GM18868 (cell line): ENCODE results near the gene RNF40.
"Not testable (repeated sequence)": the region's sequence is repeated elsewhere in the genome, so short reads cannot be mapped to it uniquely, and the experiment has no call there.

Experiments used
- ATAC-seq: cut with Tn5 transposase; IDR thresholded peaks from one replicate; pipeline ENCODE4 v1.9.1; 2021; ENCODE audit warnings: mild to moderate bottlenecking, moderate library complexity; ENCODE audit not compliant: unreplicated experiment

Gene RNF40

GRCh38 chr16:30813821-30814189, 51.7 kb downstream of the RNF40 start:
- no peak for ATAC-seq

DNA sequence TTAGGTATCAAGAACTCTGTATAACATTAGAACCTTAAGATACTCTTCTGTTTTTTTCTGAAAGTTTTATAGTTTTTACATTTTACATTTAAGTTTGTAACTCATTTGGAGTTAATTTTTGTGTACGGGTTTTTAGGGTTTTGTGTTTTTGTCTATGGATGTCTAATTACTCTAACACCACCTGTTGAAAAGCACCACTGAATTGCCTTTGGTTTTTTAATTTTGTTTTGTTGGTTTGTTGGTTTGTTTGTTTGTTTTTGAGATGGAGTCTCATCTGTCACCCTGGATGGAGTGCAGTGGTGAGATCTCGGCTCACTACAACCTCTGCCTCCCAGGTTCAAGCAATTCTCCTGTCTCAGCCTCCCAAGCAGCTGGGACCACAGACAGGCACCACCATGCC, 54.6 kb downstream of the RNF40 start:
- no peak for ATAC-seq

DNA sequence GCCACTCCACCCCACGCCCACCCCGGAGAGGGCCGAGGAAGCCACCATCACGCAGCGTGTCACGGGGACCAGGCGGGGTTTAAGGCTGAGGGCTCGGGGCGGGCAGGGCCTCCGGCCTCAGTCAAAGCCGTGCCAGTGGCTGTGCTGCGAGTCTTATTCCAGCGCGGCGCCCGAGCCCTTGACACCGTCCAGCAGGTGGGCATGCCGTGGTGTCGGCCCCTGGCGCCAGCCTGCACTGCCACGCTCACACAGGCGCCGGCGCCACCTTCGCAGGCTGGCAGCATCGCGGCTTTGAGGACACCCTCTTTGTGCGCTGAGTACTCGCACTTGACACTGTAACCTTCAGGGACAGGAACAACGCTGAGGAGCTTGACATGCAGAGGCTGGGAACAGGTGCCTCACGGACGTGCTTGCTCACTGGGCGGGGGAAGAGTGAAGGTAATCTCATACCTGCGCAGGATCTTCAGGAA, 58.9 kb downstream of the RNF40 start:
- ATAC-seq: no peak

GRCh38 chr16:30821441-30821840, 59.3 kb downstream of the RNF40 start:
- ATAC-seq: not testable (repeated sequence)

- ATAC-seq: no peak
Observed at GRCh38 chr16:30821891-30822290, 59.8 kb downstream of the RNF40 start.
